ENCODE data around the gene MTUS2.

DNA sequence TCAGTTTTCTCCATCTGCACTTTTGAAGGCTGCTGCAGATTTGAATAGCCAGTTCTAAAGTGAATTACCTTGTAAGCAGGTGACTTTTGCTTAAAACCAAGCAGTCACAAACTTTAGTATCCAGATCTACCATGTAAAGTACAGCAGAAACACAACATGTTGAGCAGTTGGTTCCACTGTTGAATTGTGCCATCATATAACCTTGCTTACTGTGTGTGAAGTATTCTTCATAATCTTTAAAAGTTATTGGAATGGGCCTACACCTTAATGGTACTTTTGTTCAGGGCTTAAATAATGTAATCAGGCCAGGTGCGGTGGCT lies 23.2 kb upstream of the MTUS2 start:
- TF ChIP-seq EP300 (IDR thresholded peaks at IDR 0.05; ENCODE audit: low read depth) = no peak
- TF ChIP-seq CTCF (IDR thresholded peaks at IDR 0.05) = no peak
- no peak for TF ChIP-seq POLR2AphosphoS5 (IDR thresholded peaks at IDR 0.05)
- no peak for TF ChIP-seq POLR2A (IDR thresholded peaks at IDR 0.05)
